ENCODE results near the gene LRP3.
A peak's percentile ranks its signal among the peaks of the same experiment; 100 is the strongest.
"Not testable (repeated sequence)": the region's sequence is repeated elsewhere in the genome, so short reads cannot be mapped to it uniquely, and the experiment has no call there.

The LRP3 gene

GRCh38 chr19:33193865-33194362 lies at the start of gene LRP3:
TSS of gene LRP3 (plus strand) at chr19:33194330. CDS start at chr19:33194786, 456 bp downstream.
- no peak for DNase-seq (ENCODE audit: low read depth)

- no peak for DNase-seq (ENCODE audit: low read depth)
Observed at GRCh38 chr19:33146209-33146608, 47.9 kb upstream of the LRP3 start.

GRCh38 chr19:33147538-33147937 lies 46.6 kb upstream of the LRP3 start:
- no peak for DNase-seq (ENCODE audit: low read depth)

- no peak for DNase-seq (ENCODE audit: low read depth)
Observed at GRCh38 chr19:33150852-33151518, 43.1 kb upstream of the LRP3 start.

- no peak for DNase-seq (ENCODE audit: low read depth)
Observed at GRCh38 chr19:33152176-33152575, 42.0 kb upstream of the LRP3 start.

GRCh38 chr19:33152625-33153024 lies 41.5 kb upstream of the LRP3 start:
- DNase-seq (ENCODE audit: low read depth), result not testable (repeated sequence)

GRCh38 chr19:33154313-33154712 lies 39.8 kb upstream of the LRP3 start:
- DNase-seq (ENCODE audit: low read depth), result not testable (repeated sequence)

GRCh38 chr19:33156334-33156733 lies 37.8 kb upstream of the LRP3 start:
- DNase-seq (ENCODE audit: low read depth), result peak; percentile 24

- DNase-seq (ENCODE audit: low read depth), result no peak
Observed at GRCh38 chr19:33157906-33158305, 36.2 kb upstream of the LRP3 start.

GRCh38 chr19:33158365-33158764 lies 35.8 kb upstream of the LRP3 start:
- no peak for DNase-seq (ENCODE audit: low read depth)

GRCh38 chr19:33159149-33159548 lies 35.0 kb upstream of the LRP3 start:
- no peak for DNase-seq (ENCODE audit: low read depth)

- DNase-seq (ENCODE audit: low read depth), result no peak
Observed at GRCh38 chr19:33159893-33160292, 34.2 kb upstream of the LRP3 start.

GRCh38 chr19:33161201-33161600 lies 32.9 kb upstream of the LRP3 start:
- no peak for DNase-seq (ENCODE audit: low read depth)

GRCh38 chr19:33163481-33163880 lies 30.6 kb upstream of the LRP3 start:
- DNase-seq (ENCODE audit: low read depth), result no peak

GRCh38 chr19:33166037-33166436 lies 28.1 kb upstream of the LRP3 start:
- not testable (repeated sequence) for DNase-seq (ENCODE audit: low read depth)

- DNase-seq (ENCODE audit: low read depth), result no peak
Observed at GRCh38 chr19:33167438-33167837, 26.7 kb upstream of the LRP3 start.

- no peak for DNase-seq (ENCODE audit: low read depth)
Observed at GRCh38 chr19:33168528-33168927, 25.6 kb upstream of the LRP3 start.

- DNase-seq (ENCODE audit: low read depth), result no peak
Observed at GRCh38 chr19:33171222-33171795, 22.8 kb upstream of the LRP3 start.

- peak; percentile 23 for DNase-seq (ENCODE audit: low read depth)
Observed at GRCh38 chr19:33171916-33172359, 22.2 kb upstream of the LRP3 start.

- no peak for DNase-seq (ENCODE audit: low read depth)
Observed at GRCh38 chr19:33174186-33174585, 19.9 kb upstream of the LRP3 start.

- no peak for DNase-seq (ENCODE audit: low read depth)
Observed at GRCh38 chr19:33175156-33175782, 18.9 kb upstream of the LRP3 start.

GRCh38 chr19:33175886-33176669 lies 18.1 kb upstream of the LRP3 start:
- no peak for DNase-seq (ENCODE audit: low read depth)
